ENCODE results near the gene DCP1A. TPM values are rescaled to one million over a fixed set of nuclear protein-coding genes. Genes with fewer than 3 reads are reported as not detected.

DCP1A gene
- total and polyA plus RNA-seq, 9 of the 15 experiments (the other 6 are each of a cell fraction or from before 2014, with no cell fraction given), result 6.6 to 33.7 (median 13.3) TPM

- ATAC-seq, result no peak
- no peak for FAIRE-seq
- Histone ChIP-seq H3K9me1 (ENCODE audit: control insufficient read depth, insufficient read depth, low read length) (no peaks in the 10 kb centered on the region), H3K79me2 (ENCODE audit: control insufficient read depth, insufficient read depth, low read length) (peaks cover 19% of the 10 kb centered on the region), H3K4me1 (replicated peaks in 1 of 2; ENCODE audit: control insufficient read depth in 2 of 2, insufficient read depth in 2 of 2, low read length in 2 of 2) (peaks cover 12 to 22% of the 10 kb centered on the region in 2 experiments), H4K20me1 (replicated peaks; ENCODE audit: control insufficient read depth, insufficient read depth, low read length) (peaks cover 8% of the 10 kb centered on the region), H3K36me3 (ENCODE audit: control insufficient read depth, insufficient read depth, low read length) (peaks cover 93% of the 10 kb centered on the region), H3K27me3 (ENCODE audit: control insufficient read depth in 2 of 2, insufficient read depth in 2 of 2, low read length in 2 of 2) (no peaks in the 10 kb centered on the region), H3K9me3 (replicated peaks; ENCODE audit: control insufficient read depth, insufficient read depth, low read depth, low read length) (no peaks in the 10 kb centered on the region), H3K9ac (ENCODE audit: insufficient read depth in 1 of 2, low read depth in 2 of 2, low read length in 2 of 2) (no peak overlapping the region), H2AFZ (ENCODE audit: low read depth, low read length) (no peak overlapping the region), H3K27ac (ENCODE audit: extremely low read depth, low read depth, low read length) (no peak overlapping the region; the same call in 2 of the 3 replicates), H3K4me3 (no peak overlapping the region), H3K4me2 (ENCODE audit: insufficient read depth, low read length) (no peak overlapping the region)
- CTCF ChIA-PET (ENCODE audit: low intra/inter-chr PET ratio), result no interaction called here
- TF ChIP-seq CSDE1 (IDR thresholded peaks at IDR 0.05), result no peak
- TF ChIP-seq, protein P1, sequence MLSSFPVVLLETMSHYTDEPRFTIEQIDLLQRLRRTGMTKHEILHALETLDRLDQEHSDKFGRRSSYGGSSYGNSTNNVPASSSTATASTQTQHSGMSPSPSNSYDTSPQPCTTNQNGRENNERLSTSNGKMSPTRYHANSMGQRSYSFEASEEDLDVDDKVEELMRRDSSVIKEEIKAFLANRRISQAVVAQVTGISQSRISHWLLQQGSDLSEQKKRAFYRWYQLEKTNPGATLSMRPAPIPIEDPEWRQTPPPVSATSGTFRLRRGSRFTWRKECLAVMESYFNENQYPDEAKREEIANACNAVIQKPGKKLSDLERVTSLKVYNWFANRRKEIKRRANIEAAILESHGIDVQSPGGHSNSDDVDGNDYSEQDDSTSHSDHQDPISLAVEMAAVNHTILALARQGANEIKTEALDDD (IDR thresholded peaks at IDR 0.05), result no peak
- TF ChIP-seq ZNF224 (CRISPR knock-in tag; IDR thresholded peaks at IDR 0.05), result no peak
- TF ChIP-seq ZNF57 (CRISPR knock-in tag; IDR thresholded peaks at IDR 0.05), result no peak
- no peak for TF ChIP-seq FOXJ2 (tag; IDR thresholded peaks at IDR 0.05)
- TF ChIP-seq NFIX (CRISPR knock-in tag; IDR thresholded peaks at IDR 0.05; ENCODE audit: low read depth), result no peak
- TF ChIP-seq BRD4 (IDR thresholded peaks at IDR 0.05), result no peak
- in situ Hi-C loops (cut with MboI) (no loop called here), intact Hi-C loops (cut with micrococcal nuclease) (no loop called here)
- WGBS (ENCODE audit: insufficient coverage, low coverage, missing lambda C conversion rate), result 89% methylated on average over 4 of the region's 6 CpGs
- POLR2A ChIA-PET, result interaction anchor here (0.7 kb wide), 1 partner anchor 41 kb away, joined by 3 read pairs; no protein-coding TSS in a partner anchor
- DNase-seq (ENCODE audit: extremely low read depth in 1 of 4, low spot score in 3 of 4), result no peak
- no TSS peak for BruUV-seq (replicated peaks)
Observed at GRCh38 chr3:53238051-53238850, 109.1 kb downstream of the DCP1A start.

Data from K562 (cell line).